Thoracic aorta (tissue), 2 donors: ENCODE results near the gene ESYT2. TPM values are rescaled to one million over a fixed set of nuclear protein-coding genes. Genes with fewer than 3 reads are reported as not detected.

Experiments used
- ATAC-seq: fragments of 150-250 bp; one replicate; pipeline ENCODE4 v1.8.0; 2017; ENCODE audit warnings: low read depth; ENCODE audit not compliant: insufficient number of reproducible peaks, low FRiP score
- DNase-seq: peaks from one replicate; pipeline ENCODE4 v3.0.0-alpha.2; 2020; ENCODE audit warnings: low spot score
- H3K27ac ChIP-seq, 2 donors: fragments of 200-600 bp; sonication (generic); 1 replicate in 1 of 2; 2 replicates in 1 of 2; pipeline ENCODE4 v1.5.1; 2016; ENCODE audit warnings: mild to moderate bottlenecking in 2 of 2, moderate library complexity in 2 of 2
- H3K27me3 ChIP-seq: fragments of 200-600 bp; sonication (generic); replicated peaks from 2 replicates; pipeline ENCODE4 v1.6.0; 2016; ENCODE audit warnings: mild to moderate bottlenecking; ENCODE audit not compliant: insufficient read depth
- H3K36me3 ChIP-seq: fragments of 200-600 bp; sonication (generic); one replicate; pipeline ENCODE4 v1.5.1; 2016
- H3K4me1 ChIP-seq, 2 donors: fragments of 200-600 bp; sonication (generic); 1 replicate in 1 of 2; 2 replicates in 1 of 2; pipeline versions ENCODE4 v1.5.1 to v1.6.0; 2016; ENCODE audit warnings: low read depth in 2 of 2, mild to moderate bottlenecking in 1 of 2; ENCODE audit not compliant: control insufficient read depth in 1 of 2
- H3K4me3 ChIP-seq: fragments of 200-600 bp; sonication (generic); 2 replicates; pipeline ENCODE4 v1.5.1; 2016; ENCODE audit warnings: mild to moderate bottlenecking
- H3K9me3 ChIP-seq: fragments of 200-600 bp; sonication (generic); 2 replicates; pipeline ENCODE4 v1.5.1; 2016
- total RNA-seq, 2 donors: library from RNA; depleted of rRNA; stranded (reverse); fragments of >200 nt; gene quantifications; one replicate each; pipeline versions ENCODE4 v1.1.0 to v1.2.3, GENCODE V29; 2016
- TF ChIP-seq, protein P1 (sequence below): fragments of 200-600 bp; sonication (generic); IDR thresholded peaks from one replicate; pipeline ENCODE4 v1.5.1; 2019; ENCODE audit warnings: antibody characterized with exemption

The ESYT2 gene
- total RNA-seq, 2 donors from 2014 or later = 196 to 218 TPM

DNA sequence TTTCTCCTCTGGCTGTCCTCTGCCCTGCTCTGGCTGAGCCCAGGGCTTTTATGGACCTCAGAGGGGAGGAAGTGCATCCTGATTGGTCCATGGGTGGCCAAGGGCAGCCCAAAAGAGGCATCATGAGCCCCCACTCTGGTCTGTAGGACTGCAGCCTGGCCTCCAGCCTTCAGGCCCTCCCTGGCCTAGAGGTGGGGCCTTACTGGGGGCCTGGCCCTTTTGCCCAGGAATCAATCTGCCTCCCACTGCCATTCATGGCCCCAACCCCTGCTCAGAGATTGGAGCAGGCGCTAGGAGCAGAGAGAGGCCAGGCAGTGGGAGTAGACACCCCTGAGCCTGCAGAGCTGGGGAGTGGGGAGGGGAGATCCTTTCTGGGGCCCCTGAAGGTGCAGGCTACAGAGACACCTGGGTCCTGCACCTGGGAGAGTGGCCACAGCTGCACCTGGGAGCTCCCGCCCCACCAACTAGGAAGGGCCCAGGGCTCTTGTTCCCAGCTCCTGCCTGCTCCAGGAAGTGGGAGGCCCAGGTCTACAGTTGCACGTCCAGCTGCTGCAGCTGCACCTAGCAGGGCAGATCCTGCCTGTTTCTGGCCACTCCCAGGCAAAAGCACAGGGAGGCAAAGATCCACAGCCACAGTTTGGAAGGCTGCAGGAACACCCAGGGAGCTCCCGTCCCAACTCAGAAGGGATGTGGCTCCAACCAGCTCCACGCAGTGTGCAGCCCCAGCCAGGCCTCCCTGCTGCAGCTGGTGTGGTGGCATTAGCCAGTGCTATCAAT, 20.6 kb upstream of the ESYT2 start:
- TF ChIP-seq, protein P1, sequence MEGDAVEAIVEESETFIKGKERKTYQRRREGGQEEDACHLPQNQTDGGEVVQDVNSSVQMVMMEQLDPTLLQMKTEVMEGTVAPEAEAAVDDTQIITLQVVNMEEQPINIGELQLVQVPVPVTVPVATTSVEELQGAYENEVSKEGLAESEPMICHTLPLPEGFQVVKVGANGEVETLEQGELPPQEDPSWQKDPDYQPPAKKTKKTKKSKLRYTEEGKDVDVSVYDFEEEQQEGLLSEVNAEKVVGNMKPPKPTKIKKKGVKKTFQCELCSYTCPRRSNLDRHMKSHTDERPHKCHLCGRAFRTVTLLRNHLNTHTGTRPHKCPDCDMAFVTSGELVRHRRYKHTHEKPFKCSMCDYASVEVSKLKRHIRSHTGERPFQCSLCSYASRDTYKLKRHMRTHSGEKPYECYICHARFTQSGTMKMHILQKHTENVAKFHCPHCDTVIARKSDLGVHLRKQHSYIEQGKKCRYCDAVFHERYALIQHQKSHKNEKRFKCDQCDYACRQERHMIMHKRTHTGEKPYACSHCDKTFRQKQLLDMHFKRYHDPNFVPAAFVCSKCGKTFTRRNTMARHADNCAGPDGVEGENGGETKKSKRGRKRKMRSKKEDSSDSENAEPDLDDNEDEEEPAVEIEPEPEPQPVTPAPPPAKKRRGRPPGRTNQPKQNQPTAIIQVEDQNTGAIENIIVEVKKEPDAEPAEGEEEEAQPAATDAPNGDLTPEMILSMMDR = no peak
- no peak for DNase-seq
- H3K27ac ChIP-seq = no peak overlapping the region
- H3K9me3 ChIP-seq = no peaks in the 10 kb centered on the region
- H3K27me3 ChIP-seq = no peaks in the 10 kb centered on the region
- H3K36me3 ChIP-seq = no peaks in the 10 kb centered on the region
- no peak overlapping the region for H3K4me3 ChIP-seq
- peaks cover 0 to 8% of the 10 kb centered on the region in 2 donors for H3K4me1 ChIP-seq
- no peak for ATAC-seq

DNA sequence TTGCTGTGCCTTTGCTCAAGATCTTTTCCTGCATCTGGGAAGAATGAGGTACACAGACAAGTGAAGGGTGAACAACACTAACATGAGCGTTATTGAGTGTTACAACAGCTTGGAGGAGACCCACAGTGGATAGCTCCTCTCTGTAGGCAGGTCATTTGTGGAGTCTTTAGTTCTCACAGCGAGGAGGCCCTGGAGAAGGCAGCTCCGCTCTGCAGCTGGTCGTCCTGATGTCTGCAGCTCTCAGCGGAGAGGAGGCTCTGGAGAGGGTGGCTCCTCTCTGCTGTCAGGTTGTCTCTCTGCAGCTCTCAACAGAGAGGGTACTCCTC, 20.1 kb upstream of the ESYT2 start:
- Histone ChIP-seq H3K27me3 (no peaks in the 10 kb centered on the region), H3K36me3 (no peaks in the 10 kb centered on the region), H3K9me3 (no peaks in the 10 kb centered on the region), H3K4me3 (no peak overlapping the region), H3K27ac (no peak overlapping the region), H3K4me1 (peaks cover 0 to 8% of the 10 kb centered on the region in 2 donors)
- TF ChIP-seq, protein P1 = no peak
- ATAC-seq = no peak
- no peak for DNase-seq

DNA sequence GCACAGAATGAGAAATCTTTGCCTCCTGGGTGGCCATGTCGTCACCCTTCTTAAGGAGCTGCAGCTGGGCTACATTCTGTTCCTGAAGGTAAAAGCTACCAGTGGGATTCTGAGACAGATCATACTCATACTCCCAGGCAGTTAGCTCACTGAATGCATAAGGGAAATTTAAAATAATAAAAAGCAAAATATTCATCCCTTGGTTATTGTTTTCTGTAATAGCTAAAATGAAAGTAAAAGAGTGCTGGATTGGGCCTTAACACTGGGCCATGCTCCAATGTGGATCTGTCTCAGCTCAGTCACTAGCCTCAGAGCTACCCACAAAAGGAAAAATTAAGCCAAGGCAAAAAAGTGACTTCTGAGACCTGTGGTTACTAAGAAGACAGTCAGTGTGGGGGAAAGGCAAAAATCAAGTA, 18.1 kb upstream of the ESYT2 start:
- ATAC-seq = peak; percentile 35
- peak overlapping the region; percentile 4 to 33 for H3K27ac ChIP-seq

DNA sequence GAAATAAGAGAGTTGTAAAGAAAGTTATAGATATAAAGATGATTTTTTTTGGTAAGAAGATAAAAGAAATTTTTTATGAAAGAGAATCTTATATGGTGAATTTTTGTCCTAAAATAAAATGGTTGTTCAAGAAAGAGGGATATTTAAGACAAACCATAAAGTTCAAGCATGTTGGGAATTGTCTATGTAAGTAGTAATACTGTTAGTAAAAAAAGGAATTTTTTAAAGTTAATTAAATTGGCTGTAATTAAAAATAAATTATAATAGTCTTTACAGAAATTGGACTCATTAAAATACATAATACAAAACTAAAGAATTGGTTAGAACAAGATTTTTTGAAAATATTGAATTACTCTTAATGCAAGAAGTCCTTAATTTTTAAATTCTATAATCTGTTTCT, 17.0 kb upstream of the ESYT2 start:
- TF ChIP-seq, protein P1 = no peak
- no peak overlapping the region for H3K4me3 ChIP-seq
- peaks cover 0 to 8% of the 10 kb centered on the region in 2 donors for H3K4me1 ChIP-seq
- no peak for ATAC-seq
- no peak overlapping the region for H3K27ac ChIP-seq
- H3K9me3 ChIP-seq = no peaks in the 10 kb centered on the region
- no peaks in the 10 kb centered on the region for H3K27me3 ChIP-seq
- H3K36me3 ChIP-seq = no peaks in the 10 kb centered on the region
- no peak for DNase-seq

More for the DNA sequence above, 18.1 kb upstream of the ESYT2 start:
- H3K4me3 ChIP-seq = peak overlapping the region; percentile 53
- DNase-seq = no peak
- no peaks in the 10 kb centered on the region for H3K27me3 ChIP-seq
- TF ChIP-seq, protein P1 = no peak
- H3K36me3 ChIP-seq = no peaks in the 10 kb centered on the region
- no peaks in the 10 kb centered on the region for H3K9me3 ChIP-seq
- H3K4me1 ChIP-seq = peaks cover 0 to 8% of the 10 kb centered on the region in 2 donors

DNA sequence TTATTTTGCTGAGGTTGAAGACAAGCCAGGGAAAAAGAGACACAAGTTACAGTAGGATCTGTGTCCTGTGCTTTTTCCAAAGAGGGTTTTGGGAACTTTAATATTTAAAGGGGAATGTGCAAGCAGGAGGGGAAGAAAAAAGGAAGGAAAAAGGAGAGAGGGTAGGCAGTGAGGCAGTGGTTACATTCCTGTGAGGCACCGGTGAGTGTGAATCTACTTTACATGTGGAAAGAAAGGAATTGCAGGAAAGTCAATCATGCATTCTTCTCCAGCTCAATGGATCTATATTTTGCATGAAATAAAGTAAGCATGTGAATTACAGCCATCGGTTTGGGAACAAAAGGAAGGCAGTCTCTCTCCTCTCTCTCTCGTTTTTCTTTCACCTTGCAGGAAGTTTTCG, 14.5 kb upstream of the ESYT2 start:
- no peak overlapping the region for H3K4me3 ChIP-seq
- TF ChIP-seq, protein P1 = no peak
- no peaks in the 10 kb centered on the region for H3K9me3 ChIP-seq
- H3K27ac ChIP-seq = no peak overlapping the region
- H3K4me1 ChIP-seq = peaks cover 0 to 8% of the 10 kb centered on the region in 2 donors
- no peaks in the 10 kb centered on the region for H3K36me3 ChIP-seq
- DNase-seq (no peak), ATAC-seq (no peak)
- no peaks in the 10 kb centered on the region for H3K27me3 ChIP-seq
